B cell (primary cell): Measurements from ENCODE around the gene LARGE2. TPM values are rescaled to one million over a fixed set of nuclear protein-coding genes. Genes with fewer than 3 reads are reported as not detected.
"Not testable (repeated sequence)": the region's sequence is repeated elsewhere in the genome, so short reads cannot be mapped to it uniquely, and the experiment has no call there.

Experiments used
- ATAC-seq: fragments of 200-7000 bp; cut with Tn5 transposase; one replicate; pipeline ENCODE4 v1.10.0; 2021; ENCODE audit warnings: low read depth, mild to moderate bottlenecking, moderate number of reproducible peaks, moderate library complexity
- CTCF ChIA-PET: fragments of 350-600 bp; sonication (Branson Sonifier 250); formaldehyde crosslinking; loops from one replicate; lab custom pipeline; 2021; ENCODE audit warnings: antibody characterized with exemption, inconsistent platforms; lab: Charles Lee
- POLR2A ChIA-PET: fragments of 350-600 bp; sonication (Branson Sonifier 250); formaldehyde crosslinking; loops from one replicate; lab custom pipeline; 2021; ENCODE audit warnings: antibody characterized with exemption; lab: Charles Lee
- DNase-seq: peaks from one replicate; pipeline ENCODE4 v3.0.0; 2013
- H2AFZ ChIP-seq: 2 replicates; pipeline ENCODE4 v1.6.1; 2012; ENCODE audit warnings: mild to moderate bottlenecking, low read depth, low read length; ENCODE audit not compliant: insufficient read depth, poor library complexity, severe bottlenecking
- H3K27ac ChIP-seq, 2 donors: 1 replicate in 1 of 2; 2 replicates in 1 of 2; pipeline ENCODE4 v1.5.1; 2012 to 2013; ENCODE audit warnings: low read length in 2 of 2, mild to moderate bottlenecking in 2 of 2, moderate library complexity in 1 of 2
- H3K27me3 ChIP-seq, 4 experiments: fragments of 200-600 bp in 1 of 4; sonication (generic) in 1 of 4; replicated peaks in 1 of 4; 1 replicate in 2 of 4; 2 replicates in 2 of 4; pipeline versions ENCODE4 v1.6.1 to v1.7.0; 2013 to 2016; ENCODE audit warnings: low read length in 3 of 4, mild to moderate bottlenecking in 2 of 4, mixed read lengths in 1 of 4, moderate library complexity in 1 of 4; ENCODE audit not compliant: insufficient read depth in 4 of 4, control insufficient read depth in 3 of 4; ENCODE audit errors: control extremely low read depth in 1 of 4
- H3K36me3 ChIP-seq, 2 experiments: replicated peaks in 1 of 2; 1 replicate in 1 of 2; 2 replicates in 1 of 2; pipeline versions ENCODE4 v1.6.1 to v1.7.1; 2013; ENCODE audit warnings: low read length in 1 of 2; ENCODE audit not compliant: insufficient read depth in 2 of 2, control insufficient read depth in 1 of 2; ENCODE audit errors: control extremely low read depth in 1 of 2, extremely low read depth in 1 of 2
- H3K4me1 ChIP-seq, 2 donors: fragments of 200-600 bp in 1 of 2; sonication (generic) in 1 of 2; 1 replicate in 1 of 2; 2 replicates in 1 of 2; pipeline versions ENCODE4 v1.5.1 to v1.6.1; 2013 to 2017; ENCODE audit warnings: low read length in 2 of 2; ENCODE audit not compliant: control insufficient read depth in 2 of 2, insufficient read depth in 2 of 2
- H3K4me2 ChIP-seq: replicated peaks from 2 replicates; pipeline ENCODE3; 2012; ENCODE audit warnings: mild to moderate bottlenecking, low read depth, low read length; ENCODE audit not compliant: poor library complexity, severe bottlenecking
- H3K4me3 ChIP-seq, 5 experiments: fragments of 200-600 bp in 1 of 5; sonication (generic) in 1 of 5; 1 replicate in 3 of 5; 2 replicates in 2 of 5; pipeline versions ENCODE4 v1.5.1 to v1.7.0; 2011 to 2016; ENCODE audit warnings: low read length in 4 of 5, mild to moderate bottlenecking in 4 of 5, low read depth in 2 of 5, control low read depth in 1 of 5, moderate library complexity in 1 of 5; ENCODE audit not compliant: insufficient read depth in 1 of 5; ENCODE audit errors: control extremely low read depth in 1 of 5, extremely low read depth in 1 of 5
- H3K79me2 ChIP-seq: fragments of 200-600 bp; sonication (generic); one replicate; pipeline ENCODE4 v1.6.0; 2016; ENCODE audit warnings: low read length; ENCODE audit not compliant: control insufficient read depth, insufficient read depth
- H3K9ac ChIP-seq: fragments of 200-600 bp; sonication (generic); 2 replicates; pipeline ENCODE4 v1.6.1; 2017; ENCODE audit warnings: mild to moderate bottlenecking, low read length, moderate library complexity
- H3K9me3 ChIP-seq, 3 donors: one replicate each; pipeline versions ENCODE4 v1.6.1 to v1.7.1; 2013; ENCODE audit warnings: low read length in 2 of 3; ENCODE audit not compliant: control insufficient read depth in 2 of 3, insufficient read depth in 1 of 3; ENCODE audit errors: control extremely low read depth in 1 of 3
- H4K20me1 ChIP-seq: 2 replicates; pipeline ENCODE4 v1.6.0; 2012; ENCODE audit warnings: mild to moderate bottlenecking, low read length; ENCODE audit not compliant: insufficient read depth, control insufficient read depth, poor library complexity, severe bottlenecking
- H3K27ac Mint-ChIP-seq: one replicate; pipeline ENCODE4 v1.8.0; 2021; ENCODE audit warnings: mixed read lengths
- H3K27me3 Mint-ChIP-seq: one replicate; pipeline ENCODE4 v1.8.0; 2021; ENCODE audit warnings: mixed read lengths
- H3K4me1 Mint-ChIP-seq: one replicate; pipeline ENCODE4 v1.8.0; 2021; ENCODE audit warnings: mixed read lengths
- H3K4me3 Mint-ChIP-seq: one replicate; pipeline ENCODE4 v1.8.0; 2021; ENCODE audit warnings: mixed read lengths
- H3K9me3 Mint-ChIP-seq: one replicate; pipeline ENCODE4 v1.8.0; 2022; ENCODE audit warnings: mixed read lengths; ENCODE audit not compliant: insufficient read depth
- CTCF ChIP-seq: fragments of 200-600 bp; IDR thresholded peaks from one replicate; pipeline ENCODE4 v1.8.0; 2022; ENCODE audit warnings: antibody characterized with exemption, mild to moderate bottlenecking
- EZH2 ChIP-seq: IDR thresholded peaks from 2 replicates; pipeline ENCODE4 v1.6.1; 2012; ENCODE audit warnings: borderline replicate concordance, low read depth, mild to moderate bottlenecking, moderate library complexity, low read length; ENCODE audit not compliant: insufficient read depth, poor library complexity, severe bottlenecking
- WGBS: methylation state at CpG from one replicate; pipeline ENCODE4 v1.1.5; 2013; ENCODE audit warnings: missing lambda C conversion rate; ENCODE audit not compliant: insufficient coverage; 5-methylcytosine and 5-hydroxymethylcytosine counted together
- intact Hi-C: fragments of 100-400 bp; cut with micrococcal nuclease; formaldehyde crosslinking; loops from one replicate; pipeline ENCODE4 v1.10.0; 2022
- polyA plus RNA-seq: library from polyadenylated mRNA; depleted of rRNA; stranded (reverse); fragments of >200 nt; gene quantifications from 2 replicates; pipeline ENCODE4 v1.2.3, GENCODE V29; 2012
- total RNA-seq, 2 donors: library from RNA; stranded (reverse); fragments of 120-200 nt in 1 of 2; gene quantifications; 1 replicate in 1 of 2; 2 replicates in 1 of 2; pipeline versions ENCODE4 v1.2.3 to v1.2.4, GENCODE V29; 2013 to 2022

Gene LARGE2
- total and polyA plus RNA-seq, 2 donors (not counting 1 experiment from before 2014, with no cell fraction given): 109 to 264 TPM

- DNase-seq (peak; percentile 89), ATAC-seq (peak; percentile 82)
- H3K79me2 ChIP-seq: no peaks in the 10 kb centered on the region
- TF ChIP-seq EZH2: no peak
- TF ChIP-seq CTCF: no peak
- H3K27me3 Mint-ChIP-seq: peaks cover 23% of the 10 kb centered on the region
- WGBS: 2% methylated on average over 53 of the region's 62 CpGs
- no peaks in the 10 kb centered on the region for H3K9me3 Mint-ChIP-seq
- peak overlapping the region; percentile 81 for H3K4me3 Mint-ChIP-seq
- H3K36me3 ChIP-seq: no peaks in the 10 kb centered on the region
- peak overlapping the region; percentile 37 for H3K27ac Mint-ChIP-seq
- POLR2A ChIA-PET: interaction anchor here (0.6 to 1.2 kb wide), 2 partner anchors 31 to 957 kb away, joined by 3 to 4 read pairs; no protein-coding TSS in a partner anchor
- peak overlapping the region; percentile 73 for H2AFZ ChIP-seq
- peak overlapping the region in 4 of 5 experiments; percentile 37 to 59 (median 50) for H3K4me3 ChIP-seq
- peak overlapping the region; percentile 66 for H3K9ac ChIP-seq
- H3K9me3 ChIP-seq: peaks cover 0 to 12% (median 0%) of the 10 kb centered on the region in 3 donors
- H3K4me1 ChIP-seq: peaks cover 12 to 17% of the 10 kb centered on the region in 2 donors
- peaks cover 0 to 43% (median 21%) of the 10 kb centered on the region in 4 experiments for H3K27me3 ChIP-seq
- H3K27ac ChIP-seq: peak overlapping the region in 1 of 2 donors; percentile 43
- CTCF ChIA-PET: interaction anchor here (1.2 to 3.3 kb wide), 4 partner anchors 56 to 107 kb away, joined by 3 to 12 read pairs (median 4); no protein-coding TSS in a partner anchor
- peak overlapping the region; percentile 93 for H3K4me2 ChIP-seq
- intact Hi-C loops: loop anchor here (1.0 kb wide), 4 partner anchors 14 to 52 kb away; partner anchors contain the start of genes CRY2 and MAPK8IP1
- peaks cover 12% of the 10 kb centered on the region for H3K4me1 Mint-ChIP-seq
- no peaks in the 10 kb centered on the region for H4K20me1 ChIP-seq
Observed at GRCh38 chr11:45899448-45900174, 22.8 kb upstream of the LARGE2 start.

GRCh38 chr11:45900175-45900800 is 22.2 kb upstream of the LARGE2 start:
- H3K36me3 ChIP-seq, POLR2A ChIA-PET, H3K27ac Mint-ChIP-seq, intact Hi-C loops, H4K20me1 ChIP-seq, DNase-seq, ATAC-seq, H3K79me2 ChIP-seq, H3K9me3 Mint-ChIP-seq, H3K27ac ChIP-seq: not testable (repeated sequence)
- Histone ChIP-seq H3K9me3 (peaks cover 0 to 12% (median 0%) of the 10 kb centered on the region in 3 donors), H3K4me2 (peak overlapping the region; percentile 93), H3K4me1 (peaks cover 12 to 17% of the 10 kb centered on the region in 2 donors), H3K27me3 (peaks cover 0 to 43% (median 21%) of the 10 kb centered on the region in 4 experiments), H3K9ac (peak overlapping the region; percentile 66), H2AFZ (peak overlapping the region; percentile 73), H3K4me3 (peak overlapping the region in 3 of 5 experiments; percentile 43 to 59 (median 57))
- Mint-ChIP-seq H3K4me3 (peak overlapping the region; percentile 81), H3K27me3 (peaks cover 16% of the 10 kb centered on the region), H3K4me1 (peaks cover 12% of the 10 kb centered on the region)
- 19% methylated on average over 24 of the region's 59 CpGs for WGBS
- CTCF ChIA-PET: interaction anchor here (1.6 kb wide), 1 partner anchor 107 kb away, joined by 4 read pairs; no protein-coding TSS in a partner anchor
